GM12878 (cell line): Measurements from ENCODE around the gene LIMS2. TPM values are rescaled to one million over a fixed set of nuclear protein-coding genes. Genes with fewer than 3 reads are reported as not detected.

ENCODE experiments used
- ATAC-seq: fragments of 200-7000 bp; cut with Tn5 transposase; 3 replicates; pipeline ENCODE4 v1.9.1; 2020; ENCODE audit warnings: mild to moderate bottlenecking, moderate library complexity
- BruUV-seq: library from RNA; stranded (reverse); fragments of 400-500 nt; replicated peaks from 2 replicates; lab custom pipeline; 2021; lab: Mats Ljungman, UMichigan
- CTCF ChIA-PET: fragments of 300-600 bp; sonication (Branson Sonifier 250); formaldehyde crosslinking; extraction: SDS; loops from one replicate; lab custom pipeline; 2021; ENCODE audit warnings: inconsistent platforms; lab: Yijun Ruan, JAX
- POLR2A ChIA-PET: fragments of 350-600 bp; formaldehyde crosslinking; extraction: SDS; loops from one replicate; lab custom pipeline; 2021; ENCODE audit warnings: inconsistent platforms; lab: Charles Lee
- RAD21 ChIA-PET: fragments of 300-600 bp; sonication (Branson Sonifier 250); formaldehyde crosslinking; loops from one replicate; lab custom pipeline; 2023; ENCODE audit warnings: antibody characterized with exemption; ENCODE audit not compliant: unreplicated experiment; lab: Charles Lee
- SMC1A ChIA-PET: fragments of 300-600 bp; sonication (Branson Sonifier 250); formaldehyde crosslinking; loops from one replicate; lab custom pipeline; 2023; ENCODE audit not compliant: unreplicated experiment, uncharacterized antibody; lab: Charles Lee
- DNase-seq: peaks from one replicate; pipeline ENCODE4 v3.0.0-alpha.2; 2011; ENCODE audit warnings: low read depth, low spot score
- FAIRE-seq: peaks from 3 replicates; lab custom pipeline; 2011; peaks lifted over from hg19 to GRCh38; lab: Jason Lieb, UNC
- H2AFZ ChIP-seq: 2 replicates; pipeline ENCODE4 v1.6.0; 2011; ENCODE audit warnings: low read depth, low read length, control low read depth; ENCODE audit not compliant: control insufficient read depth
- H3K27ac ChIP-seq: 2 replicates; pipeline ENCODE4 v1.5.1; 2011; ENCODE audit warnings: control low read depth; ENCODE audit not compliant: control insufficient read depth, insufficient read depth
- H3K27me3 ChIP-seq, 2 experiments: replicated peaks in 1 of 2; 2 replicates each; pipeline versions ENCODE4 v1.6.0 to v1.6.1; 2011; ENCODE audit warnings: low read length in 1 of 2; ENCODE audit not compliant: control insufficient read depth in 2 of 2, insufficient read depth in 2 of 2
- H3K36me3 ChIP-seq, 2 experiments: 2 replicates each; pipeline ENCODE4 v1.5.1; 2011; ENCODE audit warnings: low read length in 1 of 2; ENCODE audit not compliant: control insufficient read depth in 2 of 2, insufficient read depth in 2 of 2
- H3K4me1 ChIP-seq: 2 replicates; pipeline ENCODE4 v1.6.1; 2011; ENCODE audit warnings: mild to moderate bottlenecking, low read length, moderate library complexity, mixed read lengths; ENCODE audit not compliant: control insufficient read depth, insufficient read depth
- H3K4me2 ChIP-seq: 2 replicates; pipeline ENCODE4 v1.6.0; 2011; ENCODE audit warnings: control low read depth; ENCODE audit not compliant: control insufficient read depth, insufficient read depth
- H3K4me3 ChIP-seq: fragments of 200-600 bp; sonication (generic); 2 replicates; pipeline ENCODE4 v1.5.1; 2016
- H3K79me2 ChIP-seq: 2 replicates; pipeline ENCODE4 v1.6.0; 2011; ENCODE audit warnings: low read length; ENCODE audit not compliant: control insufficient read depth, insufficient read depth
- H3K9ac ChIP-seq: 2 replicates; pipeline ENCODE4 v1.8.0; 2011; ENCODE audit warnings: low read length, control low read depth, mixed read lengths; ENCODE audit not compliant: control insufficient read depth, insufficient read depth
- H3K9me3 ChIP-seq: replicated peaks from 3 replicates; pipeline ENCODE4 v1.5.1; 2011; ENCODE audit warnings: mild to moderate bottlenecking, low read length; ENCODE audit not compliant: control insufficient read depth, insufficient read depth
- H4K20me1 ChIP-seq: 2 replicates; pipeline ENCODE4 v1.6.0; 2011; ENCODE audit not compliant: control insufficient read depth, insufficient read depth
- CBX5 ChIP-seq: sonication (generic); IDR thresholded peaks from 2 replicates; pipeline ENCODE4 v1.6.1; 2016; ENCODE audit warnings: low read depth, moderate library complexity, mild to moderate bottlenecking, inconsistent platforms
- FOXK2 ChIP-seq: fragments of 450-650 bp; IDR thresholded peaks from 2 replicates; pipeline ENCODE4 v1.6.1; 2017; ENCODE audit warnings: mild to moderate bottlenecking, moderate library complexity
- GATAD2B ChIP-seq: fragments of 450-650 bp; conservative IDR thresholded peaks from 2 replicates; pipeline ENCODE4 v1.6.1; 2017; ENCODE audit warnings: low read depth, mild to moderate bottlenecking, moderate library complexity
- IKZF1 ChIP-seq: fragments of 450-650 bp; conservative IDR thresholded peaks from 2 replicates; pipeline ENCODE4 v1.6.1; 2017; ENCODE audit warnings: antibody characterized with exemption, mild to moderate bottlenecking
- IKZF2 ChIP-seq, 2 experiments: fragments of 450-650 bp; IDR thresholded peaks; 2 replicates each; pipeline ENCODE4 v1.6.1; 2017; ENCODE audit warnings: mild to moderate bottlenecking in 2 of 2, moderate library complexity in 2 of 2
- MEF2A ChIP-seq: IDR thresholded peaks from 2 replicates; pipeline ENCODE4 v1.6.1; 2011; ENCODE audit warnings: low read depth, mild to moderate bottlenecking, low read length, moderate library complexity; ENCODE audit not compliant: insufficient read depth
- MYC ChIP-seq: IDR thresholded peaks from 2 replicates; pipeline ENCODE4 v1.6.1; 2011; ENCODE audit warnings: mild to moderate bottlenecking, low read length, moderate library complexity, inconsistent platforms; ENCODE audit not compliant: insufficient read depth, insufficient replicate concordance, insufficient read length, severe bottlenecking
- NFYB ChIP-seq: IDR thresholded peaks from 2 replicates; pipeline ENCODE4 v1.6.1; 2011; ENCODE audit warnings: low read depth, mild to moderate bottlenecking, low read length, improper control_type of control experiment, moderate library complexity; ENCODE audit not compliant: insufficient read depth
- PAX5 ChIP-seq: IDR thresholded peaks from 2 replicates; pipeline ENCODE4 v1.6.1; 2011; ENCODE audit warnings: low read depth, low read length, borderline replicate concordance
- RAD21 ChIP-seq: IDR thresholded peaks from 2 replicates; pipeline ENCODE4 v1.6.1; 2011; ENCODE audit warnings: mild to moderate bottlenecking, low read depth, low read length, moderate library complexity; ENCODE audit not compliant: insufficient read depth
- RB1 ChIP-seq: fragments of 450-650 bp; formaldehyde crosslinking; IDR thresholded peaks from 2 replicates; pipeline ENCODE4 v1.6.1; 2017; ENCODE audit warnings: mild to moderate bottlenecking, borderline replicate concordance
- SMC3 ChIP-seq: IDR thresholded peaks from 2 replicates; pipeline ENCODE4 v1.6.1; 2011; ENCODE audit warnings: low read length, improper control_type of control experiment, borderline replicate concordance
- SPI1 ChIP-seq: IDR thresholded peaks from 2 replicates; pipeline ENCODE4 v1.6.1; 2011; ENCODE audit warnings: low read depth, mild to moderate bottlenecking, low read length, moderate library complexity, borderline replicate concordance; ENCODE audit not compliant: insufficient read depth
- TCF7 ChIP-seq: IDR thresholded peaks from 2 replicates; pipeline ENCODE4 v1.6.1; 2014; ENCODE audit warnings: antibody characterized with exemption, borderline replicate concordance
- USF2 ChIP-seq: IDR thresholded peaks from 2 replicates; pipeline ENCODE4 v1.6.1; 2011; ENCODE audit warnings: low read depth, low read length, improper control_type of control experiment, borderline replicate concordance
- ZNF384 ChIP-seq: IDR thresholded peaks from 2 replicates; pipeline ENCODE4 v1.6.1; 2012; ENCODE audit warnings: low read depth, mild to moderate bottlenecking, low read length, improper control_type of control experiment, borderline replicate concordance
- WGBS: methylation state at CpG from one replicate; pipeline ENCODE4 v1.1.6; 2016; ENCODE audit warnings: low lambda C conversion rate; ENCODE audit not compliant: insufficient replicate concordance, insufficient coverage; ENCODE audit errors: missing lambda C conversion rate; 5-methylcytosine and 5-hydroxymethylcytosine counted together
- in situ Hi-C: fragments of 300-500 bp; cut with MboI; formaldehyde crosslinking; loops from 9 replicates; pipeline ENCODE4 v1.14.3; 2018; ENCODE audit warnings: mixed read lengths
- intact Hi-C: fragments of 100-400 bp; cut with micrococcal nuclease; formaldehyde crosslinking; loops from one replicate; pipeline ENCODE4 v1.14.2; 2022; ENCODE audit not compliant: unreplicated experiment
- polyA plus RNA-seq, 11 experiments: library from polyadenylated mRNA; depleted of rRNA in 4 of 11; unstranded in 6 of 11; stranded (reverse) in 5 of 11; fragments of >200 nt; fragmentation: Nextera tagmentation in 4 of 11; fragmentation: Illumina TruSeq in 1 of 11; extraction: Ambion mirVana in 4 of 11; extraction: Trizol in 1 of 11; gene quantifications; 1 replicate in 1 of 11; 2 replicates in 10 of 11; pipeline versions ENCODE4 v1.2.1 to v1.2.3, GENCODE V29; 2011 to 2016; ENCODE audit warnings: inconsistent platforms in 2 of 11, missing spikeins in 2 of 11, low read depth in 1 of 11
- total RNA-seq, 4 experiments: library from RNA; depleted of rRNA in 3 of 4; stranded (reverse); fragments of >200 nt in 3 of 4; fragmentation: Illumina TruSeq in 1 of 4; extraction: Trizol in 1 of 4; gene quantifications; 2 replicates each; pipeline versions ENCODE4 v1.2.1 to v1.2.3, GENCODE V29; 2013 to 2021
- TF ChIP-seq, protein P1 (sequence below), 3 experiments: IDR thresholded peaks in 2 of 3; conservative IDR thresholded peaks in 1 of 3; 2 replicates each; pipeline ENCODE4 v1.5.1; 2011; ENCODE audit warnings: low read depth in 3 of 3, low read length in 3 of 3, mild to moderate bottlenecking in 3 of 3, control low read depth in 2 of 3, moderate library complexity in 2 of 3, inconsistent platforms in 1 of 3, mixed read lengths in 1 of 3; ENCODE audit not compliant: control insufficient read depth in 2 of 3, insufficient read depth in 1 of 3; ENCODE audit errors: extremely low read depth in 1 of 3

Gene LIMS2
- total and polyA plus RNA-seq, 10 of the 15 experiments (the other 5 are each of a cell fraction or from before 2014, with no cell fraction given) = 0.06 to 0.81 (median 0.16) TPM; not detected in 2

DNA sequence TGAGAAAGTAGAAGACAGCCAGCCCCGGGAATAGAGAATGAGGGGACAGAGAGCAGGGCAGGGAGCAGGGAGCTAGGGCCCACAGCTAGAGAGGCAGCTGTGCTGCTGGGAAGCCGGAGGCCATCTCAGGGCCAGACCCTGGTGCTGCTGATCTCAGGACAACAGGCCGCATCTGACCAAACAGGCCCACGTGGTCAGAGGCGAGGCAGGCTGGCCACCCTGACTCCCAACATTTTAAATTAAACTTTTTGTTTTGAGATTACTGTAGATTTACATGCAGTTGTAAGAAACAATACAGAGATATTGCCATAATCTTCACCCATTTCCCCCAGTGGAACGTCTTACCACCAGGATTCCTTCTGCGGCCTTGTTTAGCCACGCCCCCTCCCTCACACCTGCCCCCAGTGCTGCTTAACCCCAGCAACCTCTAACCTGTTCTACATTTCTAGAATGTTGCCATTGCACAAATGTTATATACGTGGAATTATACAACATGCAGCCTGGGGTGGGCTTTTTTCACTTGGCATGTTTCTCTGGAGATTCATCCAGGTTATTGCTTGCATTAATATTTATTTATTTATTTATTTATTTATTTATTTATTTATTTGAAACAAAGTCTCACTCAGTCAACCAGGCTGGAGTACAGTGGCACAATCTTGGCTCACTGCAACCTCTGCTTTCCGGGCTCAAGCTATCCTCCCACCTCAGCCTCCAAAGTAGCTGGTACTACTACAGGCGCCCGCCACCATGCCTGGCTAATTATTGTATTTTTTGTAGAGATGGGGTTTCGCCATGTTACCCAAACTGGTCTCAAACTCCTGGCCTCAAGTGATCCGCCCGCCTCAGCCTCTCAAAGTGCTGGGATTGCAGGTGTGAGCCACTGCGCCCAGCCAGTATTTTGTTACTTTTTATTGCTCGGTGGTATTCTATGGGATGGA lies 78.0 kb downstream of the LIMS2 start:
- intact Hi-C loops = loop anchor here (5.0 kb wide), 1 partner anchor 40 kb away; no protein-coding TSS in a partner anchor
- H3K4me3 ChIP-seq = no peak overlapping the region
- H4K20me1 ChIP-seq = no peaks in the 10 kb centered on the region
- DNase-seq (no peak), ATAC-seq (no peak), FAIRE-seq (no peak)
- H3K27me3 ChIP-seq = no peaks in the 10 kb centered on the region; a peak in 1 of 4 replicates
- H3K27ac ChIP-seq = no peak overlapping the region
- no peak overlapping the region for H3K9ac ChIP-seq
- no peaks in the 10 kb centered on the region for H3K4me1 ChIP-seq
- WGBS = 69% methylated on average over 16 of the region's 17 CpGs
- ChIA-PET POLR2A (no interaction called here), SMC1A (no interaction called here), CTCF (no interaction called here), RAD21 (no interaction called here)
- H3K4me2 ChIP-seq = no peak overlapping the region
- no peaks in the 10 kb centered on the region for H3K79me2 ChIP-seq
- BruUV-seq = no TSS peak
- H3K9me3 ChIP-seq = peaks cover 1% of the 10 kb centered on the region; the same call in 2 of the 3 replicates
- H2AFZ ChIP-seq = no peak overlapping the region
- H3K36me3 ChIP-seq = no peaks in the 10 kb centered on the region
- in situ Hi-C loops = no loop called here
- no peak for TF ChIP-seq CBX5
- TF ChIP-seq USF2 = no peak
- TF ChIP-seq GATAD2B = no peak
- TF ChIP-seq, protein P1, sequence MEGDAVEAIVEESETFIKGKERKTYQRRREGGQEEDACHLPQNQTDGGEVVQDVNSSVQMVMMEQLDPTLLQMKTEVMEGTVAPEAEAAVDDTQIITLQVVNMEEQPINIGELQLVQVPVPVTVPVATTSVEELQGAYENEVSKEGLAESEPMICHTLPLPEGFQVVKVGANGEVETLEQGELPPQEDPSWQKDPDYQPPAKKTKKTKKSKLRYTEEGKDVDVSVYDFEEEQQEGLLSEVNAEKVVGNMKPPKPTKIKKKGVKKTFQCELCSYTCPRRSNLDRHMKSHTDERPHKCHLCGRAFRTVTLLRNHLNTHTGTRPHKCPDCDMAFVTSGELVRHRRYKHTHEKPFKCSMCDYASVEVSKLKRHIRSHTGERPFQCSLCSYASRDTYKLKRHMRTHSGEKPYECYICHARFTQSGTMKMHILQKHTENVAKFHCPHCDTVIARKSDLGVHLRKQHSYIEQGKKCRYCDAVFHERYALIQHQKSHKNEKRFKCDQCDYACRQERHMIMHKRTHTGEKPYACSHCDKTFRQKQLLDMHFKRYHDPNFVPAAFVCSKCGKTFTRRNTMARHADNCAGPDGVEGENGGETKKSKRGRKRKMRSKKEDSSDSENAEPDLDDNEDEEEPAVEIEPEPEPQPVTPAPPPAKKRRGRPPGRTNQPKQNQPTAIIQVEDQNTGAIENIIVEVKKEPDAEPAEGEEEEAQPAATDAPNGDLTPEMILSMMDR (IDR thresholded peaks at IDR 0.05 in 2 of 3, conservative IDR thresholded peaks at IDR 0.05 in 1 of 3; ENCODE audit: control insufficient read depth in 2 of 3, extremely low read depth in 1 of 3, insufficient read depth in 1 of 3, low read depth in 3 of 3, low read length in 3 of 3) = no peak
- TF ChIP-seq RAD21 = no peak
- TF ChIP-seq FOXK2 = no peak
- TF ChIP-seq MYC = no peak
- TF ChIP-seq IKZF1 = no peak
- no peak for TF ChIP-seq TCF7
- TF ChIP-seq RB1 = no peak
- TF ChIP-seq IKZF2 (IDR thresholded peaks at IDR 0.05) = no peak
- TF ChIP-seq ZNF384 = no peak
- TF ChIP-seq NFYB = no peak
- no peak for TF ChIP-seq SMC3
- no peak for TF ChIP-seq SPI1
- no peak for TF ChIP-seq PAX5
- TF ChIP-seq MEF2A = no peak
